Ishikawa (cell line): Measurements from ENCODE around the gene POLR2M.

Experiments
- CEBPB ChIP-seq: IDR thresholded peaks from 2 replicates; pipeline ENCODE4 v1.6.1; 2012
- CREB1 ChIP-seq: IDR thresholded peaks from 2 replicates; pipeline ENCODE4 v1.6.1; 2012; ENCODE audit warnings: low read depth
- EGR1 ChIP-seq: IDR thresholded peaks from 2 replicates; pipeline ENCODE4 v1.6.1; 2012
- EP300 ChIP-seq: IDR thresholded peaks from 2 replicates; pipeline ENCODE4 v1.6.1; 2012; ENCODE audit warnings: borderline replicate concordance
- FOXM1 ChIP-seq: IDR thresholded peaks from 2 replicates; pipeline ENCODE4 v1.6.1; 2012; ENCODE audit warnings: low read depth, borderline replicate concordance
- NFIC ChIP-seq: IDR thresholded peaks from 2 replicates; pipeline ENCODE4 v1.6.1; 2012
- RAD21 ChIP-seq: IDR thresholded peaks from 2 replicates; pipeline ENCODE4 v1.6.1; 2012; ENCODE audit warnings: low read depth
- TAF1 ChIP-seq: IDR thresholded peaks from 2 replicates; pipeline ENCODE4 v1.6.1; 2012; ENCODE audit warnings: low read depth, mild to moderate bottlenecking
- TCF12 ChIP-seq: IDR thresholded peaks from 2 replicates; pipeline ENCODE4 v1.6.1; 2012; ENCODE audit warnings: low read depth
- TEAD4 ChIP-seq: IDR thresholded peaks from 2 replicates; pipeline ENCODE4 v1.6.1; 2012
- YY1 ChIP-seq: IDR thresholded peaks from 2 replicates; pipeline ENCODE4 v1.6.1; 2012; ENCODE audit warnings: low read depth
- ZBTB7A ChIP-seq: IDR thresholded peaks from 2 replicates; pipeline ENCODE4 v1.6.1; 2012; ENCODE audit warnings: low read depth
- TF ChIP-seq, protein P1 (sequence below): IDR thresholded peaks from 2 replicates; pipeline ENCODE4 v1.6.1; 2012
- TF ChIP-seq, protein P2 (sequence below): IDR thresholded peaks from 2 replicates; pipeline ENCODE4 v1.6.1; 2012; ENCODE audit warnings: low read depth, mild to moderate bottlenecking
- TF ChIP-seq, protein P3 (sequence below): IDR thresholded peaks from 2 replicates; pipeline ENCODE4 v1.6.1; 2012

POLR2M gene

DNA sequence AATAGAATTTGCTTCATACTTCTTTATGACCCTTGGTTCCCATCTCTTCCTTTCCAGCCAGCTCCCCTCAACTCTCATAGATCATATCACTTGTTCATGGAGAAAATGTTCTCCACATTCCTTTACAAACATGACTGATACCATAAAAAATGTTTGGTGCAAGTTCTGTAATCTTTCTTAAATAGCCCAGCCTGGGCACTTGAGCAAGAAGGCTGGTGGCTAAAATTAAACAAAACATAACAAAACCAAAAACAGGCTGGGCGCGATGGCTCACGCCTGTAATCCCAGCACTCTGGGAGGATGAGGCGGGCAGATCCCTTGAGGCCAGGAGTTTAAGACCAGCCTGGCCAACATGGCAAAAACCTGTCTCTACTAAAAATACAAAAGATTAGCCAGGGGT lies 8.9 kb upstream of the POLR2M start:
- no peak for TF ChIP-seq CEBPB
- no peak for TF ChIP-seq TCF12
- TF ChIP-seq, protein P1, sequence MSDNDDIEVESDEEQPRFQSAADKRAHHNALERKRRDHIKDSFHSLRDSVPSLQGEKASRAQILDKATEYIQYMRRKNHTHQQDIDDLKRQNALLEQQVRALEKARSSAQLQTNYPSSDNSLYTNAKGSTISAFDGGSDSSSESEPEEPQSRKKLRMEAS, result no peak
- TF ChIP-seq EP300, result no peak
- no peak for TF ChIP-seq YY1
- TF ChIP-seq, protein P2, sequence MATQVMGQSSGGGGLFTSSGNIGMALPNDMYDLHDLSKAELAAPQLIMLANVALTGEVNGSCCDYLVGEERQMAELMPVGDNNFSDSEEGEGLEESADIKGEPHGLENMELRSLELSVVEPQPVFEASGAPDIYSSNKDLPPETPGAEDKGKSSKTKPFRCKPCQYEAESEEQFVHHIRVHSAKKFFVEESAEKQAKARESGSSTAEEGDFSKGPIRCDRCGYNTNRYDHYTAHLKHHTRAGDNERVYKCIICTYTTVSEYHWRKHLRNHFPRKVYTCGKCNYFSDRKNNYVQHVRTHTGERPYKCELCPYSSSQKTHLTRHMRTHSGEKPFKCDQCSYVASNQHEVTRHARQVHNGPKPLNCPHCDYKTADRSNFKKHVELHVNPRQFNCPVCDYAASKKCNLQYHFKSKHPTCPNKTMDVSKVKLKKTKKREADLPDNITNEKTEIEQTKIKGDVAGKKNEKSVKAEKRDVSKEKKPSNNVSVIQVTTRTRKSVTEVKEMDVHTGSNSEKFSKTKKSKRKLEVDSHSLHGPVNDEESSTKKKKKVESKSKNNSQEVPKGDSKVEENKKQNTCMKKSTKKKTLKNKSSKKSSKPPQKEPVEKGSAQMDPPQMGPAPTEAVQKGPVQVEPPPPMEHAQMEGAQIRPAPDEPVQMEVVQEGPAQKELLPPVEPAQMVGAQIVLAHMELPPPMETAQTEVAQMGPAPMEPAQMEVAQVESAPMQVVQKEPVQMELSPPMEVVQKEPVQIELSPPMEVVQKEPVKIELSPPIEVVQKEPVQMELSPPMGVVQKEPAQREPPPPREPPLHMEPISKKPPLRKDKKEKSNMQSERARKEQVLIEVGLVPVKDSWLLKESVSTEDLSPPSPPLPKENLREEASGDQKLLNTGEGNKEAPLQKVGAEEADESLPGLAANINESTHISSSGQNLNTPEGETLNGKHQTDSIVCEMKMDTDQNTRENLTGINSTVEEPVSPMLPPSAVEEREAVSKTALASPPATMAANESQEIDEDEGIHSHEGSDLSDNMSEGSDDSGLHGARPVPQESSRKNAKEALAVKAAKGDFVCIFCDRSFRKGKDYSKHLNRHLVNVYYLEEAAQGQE, result no peak
- TF ChIP-seq CREB1, result no peak
- TF ChIP-seq ZBTB7A, result no peak
- TF ChIP-seq, protein P3, sequence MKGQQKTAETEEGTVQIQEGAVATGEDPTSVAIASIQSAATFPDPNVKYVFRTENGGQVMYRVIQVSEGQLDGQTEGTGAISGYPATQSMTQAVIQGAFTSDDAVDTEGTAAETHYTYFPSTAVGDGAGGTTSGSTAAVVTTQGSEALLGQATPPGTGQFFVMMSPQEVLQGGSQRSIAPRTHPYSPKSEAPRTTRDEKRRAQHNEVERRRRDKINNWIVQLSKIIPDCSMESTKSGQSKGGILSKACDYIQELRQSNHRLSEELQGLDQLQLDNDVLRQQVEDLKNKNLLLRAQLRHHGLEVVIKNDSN, result no peak
- no peak for TF ChIP-seq FOXM1
- TF ChIP-seq EGR1, result no peak
- TF ChIP-seq NFIC, result no peak
- no peak for TF ChIP-seq TAF1
- TF ChIP-seq RAD21, result no peak

DNA sequence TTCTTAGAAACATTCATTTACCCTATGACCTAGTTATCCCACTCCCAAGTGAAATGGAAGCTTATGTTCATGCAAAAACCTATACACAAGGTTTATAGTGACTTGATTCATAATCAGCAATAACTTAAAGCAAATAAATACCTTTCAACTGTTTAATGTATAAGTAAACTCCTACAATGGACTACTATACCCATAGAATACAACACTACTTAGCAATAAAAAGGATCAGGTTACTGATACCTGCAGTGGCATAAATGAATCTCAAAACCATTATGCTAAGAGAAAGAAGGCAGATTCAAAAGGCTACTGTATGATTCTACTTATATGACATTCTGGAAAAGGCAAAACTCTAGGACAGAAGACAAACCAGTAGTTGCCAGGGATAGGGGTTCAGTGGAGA lies 8.3 kb upstream of the POLR2M start:
- TF ChIP-seq, protein P3, result no peak
- TF ChIP-seq, protein P1, result no peak
- no peak for TF ChIP-seq NFIC
- TF ChIP-seq TAF1, result no peak
- no peak for TF ChIP-seq RAD21
- no peak for TF ChIP-seq CEBPB
- TF ChIP-seq TCF12, result no peak
- TF ChIP-seq EGR1, result no peak
- TF ChIP-seq CREB1, result no peak
- TF ChIP-seq ZBTB7A, result no peak
- TF ChIP-seq FOXM1, result no peak
- TF ChIP-seq TEAD4, result no peak
- TF ChIP-seq EP300, result no peak
- TF ChIP-seq, protein P2, result no peak
- no peak for TF ChIP-seq YY1

DNA sequence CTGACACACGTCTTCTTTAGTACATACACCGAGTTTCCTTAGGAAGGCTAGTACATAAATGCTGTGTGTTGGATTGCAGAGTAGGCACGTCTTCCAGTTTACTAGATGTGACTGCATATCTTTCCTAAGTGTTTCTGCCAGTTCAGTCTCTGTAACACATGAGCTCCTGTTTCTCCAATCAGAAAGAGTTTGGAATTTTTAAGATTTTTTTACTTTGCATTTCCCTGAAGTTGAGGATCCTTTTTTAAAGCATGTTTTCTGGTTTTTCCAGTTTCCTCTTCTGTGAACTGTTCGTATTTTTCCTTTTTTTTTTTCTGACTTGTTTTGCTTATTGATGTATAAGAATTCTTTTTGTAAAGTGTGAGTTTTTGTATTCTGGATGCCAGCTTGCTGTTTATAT lies 7.5 kb upstream of the POLR2M start:
- TF ChIP-seq, protein P1, result no peak
- no peak for TF ChIP-seq TEAD4
- no peak for TF ChIP-seq CEBPB
- TF ChIP-seq, protein P3, result no peak
- TF ChIP-seq RAD21, result no peak
- no peak for TF ChIP-seq EP300
- TF ChIP-seq ZBTB7A, result no peak
- TF ChIP-seq EGR1, result no peak
- no peak for TF ChIP-seq NFIC
- TF ChIP-seq YY1, result no peak
- TF ChIP-seq FOXM1, result no peak
- TF ChIP-seq TCF12, result no peak
- TF ChIP-seq, protein P2, result no peak
- TF ChIP-seq TAF1, result no peak
- TF ChIP-seq CREB1, result no peak

DNA sequence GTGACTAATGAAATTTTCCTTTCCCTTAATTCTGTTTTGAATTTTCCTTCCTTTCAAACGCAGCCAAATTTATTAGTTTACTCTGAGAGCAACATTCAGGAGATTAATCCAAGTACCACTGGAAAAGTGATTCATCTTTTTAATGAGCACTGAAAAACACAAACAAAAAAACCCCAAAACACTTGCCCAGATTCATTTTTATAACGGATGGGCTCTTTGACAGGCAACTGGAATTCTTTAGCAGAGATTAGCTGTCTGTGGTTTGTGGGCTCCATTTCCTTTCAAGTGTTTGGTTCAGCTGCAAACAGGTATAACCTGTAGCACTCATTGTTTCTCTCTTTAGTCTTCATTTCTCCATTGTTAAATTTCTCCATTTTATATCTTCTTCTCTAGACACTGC lies 3.1 kb upstream of the POLR2M start:
- TF ChIP-seq CREB1, result no peak
- no peak for TF ChIP-seq FOXM1
- TF ChIP-seq RAD21, result no peak
- no peak for TF ChIP-seq NFIC
